Measurements from ENCODE around the gene RIC8A.
"Not testable (repeated sequence)": the region's sequence is repeated elsewhere in the genome, so short reads cannot be mapped to it uniquely, and the experiment has no call there.

Gene RIC8A

GRCh38 chr11:220641-221215 is 13.2 kb downstream of the RIC8A start:
- not testable (repeated sequence) for DNase-seq

- no peak for DNase-seq
Measured at GRCh38 chr11:221539-221938, 14.0 kb downstream of the RIC8A start.

GRCh38 chr11:221998-222789 is 14.7 kb downstream of the RIC8A start:
- DNase-seq: no peak

- no peak for DNase-seq
Measured at GRCh38 chr11:223026-223789, 15.7 kb downstream of the RIC8A start.

GRCh38 chr11:223884-224283 is 16.4 kb downstream of the RIC8A start:
- DNase-seq: no peak

- DNase-seq: no peak
Measured at GRCh38 chr11:224424-224823, 16.9 kb downstream of the RIC8A start.

GRCh38 chr11:225734-226453 is 18.4 kb downstream of the RIC8A start:
- DNase-seq: no peak

- DNase-seq: no peak
Measured at GRCh38 chr11:227824-228379, 20.4 kb downstream of the RIC8A start.

GRCh38 chr11:230431-230830 is 22.9 kb downstream of the RIC8A start:
- no peak for DNase-seq

- DNase-seq: no peak
Measured at GRCh38 chr11:232783-233565, 25.5 kb downstream of the RIC8A start.

- DNase-seq: no peak
Measured at GRCh38 chr11:235180-235579, 27.7 kb downstream of the RIC8A start.

- no peak for DNase-seq
Measured at GRCh38 chr11:235609-235996, 28.1 kb downstream of the RIC8A start.

- no peak for DNase-seq
Measured at GRCh38 chr11:235997-236773, 28.7 kb downstream of the RIC8A start, which contains the start of gene SIRT3. Gene SIRT3, minus strand, starts transcription at chr11:236342. Its CDS starts 14 bp downstream, at chr11:236328.

GRCh38 chr11:236774-237767 is 29.6 kb downstream of the RIC8A start, which contains the start of gene PSMD13:
Gene PSMD13, plus strand, starts transcription at chr11:236976. Its CDS starts 74 bp downstream, at chr11:237050.
- DNase-seq: no peak

- DNase-seq: not testable (repeated sequence)
Measured at GRCh38 chr11:238346-238745, 30.8 kb downstream of the RIC8A start.

GRCh38 chr11:240315-240714 is 32.8 kb downstream of the RIC8A start:
- no peak for DNase-seq

GRCh38 chr11:241634-242033 is 34.1 kb downstream of the RIC8A start:
- no peak for DNase-seq

GRCh38 chr11:244376-244775 is 36.9 kb downstream of the RIC8A start:
- DNase-seq: no peak

- no peak for DNase-seq
Measured at GRCh38 chr11:249062-249461, 41.6 kb downstream of the RIC8A start.

- no peak for DNase-seq
Measured at GRCh38 chr11:250274-250673, 42.8 kb downstream of the RIC8A start.

Data from cortex of kidney (tissue), 1 donor.